ENCODE data around the gene PIAS2. TPM values are rescaled to one million over a fixed set of nuclear protein-coding genes. Genes with fewer than 3 reads are reported as not detected.

The PIAS2 gene
- total and polyA plus RNA-seq, 9 of the 15 experiments (the other 6 are each of a cell fraction or from before 2014, with no cell fraction given): 2.9 to 23.9 (median 12.0) TPM

GRCh38 chr18:46764586-46764985 is 152.7 kb downstream of the PIAS2 start:
- no peaks in the 10 kb centered on the region for H4K20me1 ChIP-seq (replicated peaks; ENCODE audit: control insufficient read depth, insufficient read depth, low read length)
- H3K9ac ChIP-seq (ENCODE audit: insufficient read depth in 1 of 2, low read depth in 2 of 2, low read length in 2 of 2): no peak overlapping the region
- no peaks in the 10 kb centered on the region; a peak in 1 of 5 replicates for H3K27me3 ChIP-seq (ENCODE audit: control insufficient read depth in 2 of 2, insufficient read depth in 2 of 2, low read length in 2 of 2)
- WGBS (ENCODE audit: insufficient coverage, low coverage, missing lambda C conversion rate): 0% methylated on average over 2 of the region's 2 CpGs
- CTCF ChIA-PET (ENCODE audit: low intra/inter-chr PET ratio): no interaction called here
- ATAC-seq (no peak), FAIRE-seq (no peak), DNase-seq (ENCODE audit: extremely low read depth in 1 of 4, low spot score in 3 of 4) (no peak)
- no peaks in the 10 kb centered on the region for H3K36me3 ChIP-seq (ENCODE audit: control insufficient read depth, insufficient read depth, low read length)
- H3K9me1 ChIP-seq (ENCODE audit: control insufficient read depth, insufficient read depth, low read length): no peaks in the 10 kb centered on the region
- in situ Hi-C loops (cut with MboI) (loop anchor here (10.0 kb wide), 1 partner anchor 260 kb away; no protein-coding TSS in a partner anchor), intact Hi-C loops (cut with micrococcal nuclease) (no loop called here)
- no peaks in the 10 kb centered on the region for H3K9me3 ChIP-seq (replicated peaks; ENCODE audit: control insufficient read depth, insufficient read depth, low read depth, low read length)
- no peak overlapping the region for H3K27ac ChIP-seq (ENCODE audit: extremely low read depth, low read depth, low read length)
- no peak overlapping the region for H2AFZ ChIP-seq (ENCODE audit: low read depth, low read length)
- H3K4me3 ChIP-seq: no peak overlapping the region
- no peaks in the 10 kb centered on the region; a peak in 2 of 5 replicates for H3K4me1 ChIP-seq (replicated peaks in 1 of 2; ENCODE audit: control insufficient read depth in 2 of 2, insufficient read depth in 2 of 2, low read length in 2 of 2)
- no peak overlapping the region for H3K4me2 ChIP-seq (ENCODE audit: insufficient read depth, low read length)
- POLR2A ChIA-PET: interaction anchor here (0.6 to 0.9 kb wide), 2 partner anchors 23 to 127 kb away, joined by 3 read pairs; no protein-coding TSS in a partner anchor
- no TSS peak for BruUV-seq (replicated peaks)
- no peaks in the 10 kb centered on the region for H3K79me2 ChIP-seq (ENCODE audit: control insufficient read depth, insufficient read depth, low read length)
- TF ChIP-seq MAFG (tag; conservative IDR thresholded peaks at IDR 0.05) (no peak), NFXL1 (CRISPR knock-in tag; IDR thresholded peaks at IDR 0.05) (no peak), RFX5 (IDR thresholded peaks at IDR 0.05; ENCODE audit: low read depth, low read length) (no peak), KLF13 (tag; IDR thresholded peaks at IDR 0.05; ENCODE audit: borderline replicate concordance, low read depth) (no peak), CHD7 (IDR thresholded peaks at IDR 0.05; ENCODE audit: low read depth, low read length) (no peak), TBL1XR1 (IDR thresholded peaks at IDR 0.05; ENCODE audit: low read length in 2 of 2) (no peak), KDM4B (IDR thresholded peaks at IDR 0.05; ENCODE audit: borderline replicate concordance in 2 of 2, low read depth in 1 of 2) (no peak), MAZ (CRISPR knock-in tag; conservative IDR thresholded peaks at IDR 0.05 in 1 of 2, IDR thresholded peaks at IDR 0.05 in 1 of 2) (no peak), JUNB (CRISPR knock-in tag; conservative IDR thresholded peaks at IDR 0.05) (no peak), FOXJ2 (tag; IDR thresholded peaks at IDR 0.05) (no peak), IRF1 (CRISPR knock-in tag; IDR thresholded peaks at IDR 0.05; ENCODE audit: borderline replicate concordance) (no peak)
